Panc1 (cell line): ENCODE measurements around the gene COQ8A.

Source experiments
- POLR2AphosphoS5 ChIP-seq: IDR thresholded peaks from 2 replicates; pipeline ENCODE4 v1.6.1; 2012; ENCODE audit warnings: mild to moderate bottlenecking, low read depth, low read length, moderate library complexity
- SIN3A ChIP-seq: IDR thresholded peaks from 2 replicates; pipeline ENCODE4 v1.6.1; 2012; ENCODE audit warnings: low read depth, mild to moderate bottlenecking, low read length, moderate library complexity, borderline replicate concordance; ENCODE audit not compliant: insufficient read depth
- TCF7L2 ChIP-seq: IDR thresholded peaks from 2 replicates; pipeline ENCODE4 v1.6.1; 2011; ENCODE audit warnings: mild to moderate bottlenecking, low read depth, low read length, inconsistent platforms
- TF ChIP-seq, protein P1 (sequence below): fragments of 450-650 bp; IDR thresholded peaks from 2 replicates; pipeline ENCODE4 v1.5.1; 2017; ENCODE audit warnings: mild to moderate bottlenecking
- TF ChIP-seq, protein P2 (sequence below), 2 experiments: IDR thresholded peaks; 2 replicates each; pipeline ENCODE4 v1.6.1; 2011 to 2012; ENCODE audit warnings: low read depth in 2 of 2, control low read depth in 1 of 2, low read length in 1 of 2, mild to moderate bottlenecking in 1 of 2, moderate library complexity in 1 of 2; ENCODE audit not compliant: insufficient read depth in 1 of 2

DNA sequence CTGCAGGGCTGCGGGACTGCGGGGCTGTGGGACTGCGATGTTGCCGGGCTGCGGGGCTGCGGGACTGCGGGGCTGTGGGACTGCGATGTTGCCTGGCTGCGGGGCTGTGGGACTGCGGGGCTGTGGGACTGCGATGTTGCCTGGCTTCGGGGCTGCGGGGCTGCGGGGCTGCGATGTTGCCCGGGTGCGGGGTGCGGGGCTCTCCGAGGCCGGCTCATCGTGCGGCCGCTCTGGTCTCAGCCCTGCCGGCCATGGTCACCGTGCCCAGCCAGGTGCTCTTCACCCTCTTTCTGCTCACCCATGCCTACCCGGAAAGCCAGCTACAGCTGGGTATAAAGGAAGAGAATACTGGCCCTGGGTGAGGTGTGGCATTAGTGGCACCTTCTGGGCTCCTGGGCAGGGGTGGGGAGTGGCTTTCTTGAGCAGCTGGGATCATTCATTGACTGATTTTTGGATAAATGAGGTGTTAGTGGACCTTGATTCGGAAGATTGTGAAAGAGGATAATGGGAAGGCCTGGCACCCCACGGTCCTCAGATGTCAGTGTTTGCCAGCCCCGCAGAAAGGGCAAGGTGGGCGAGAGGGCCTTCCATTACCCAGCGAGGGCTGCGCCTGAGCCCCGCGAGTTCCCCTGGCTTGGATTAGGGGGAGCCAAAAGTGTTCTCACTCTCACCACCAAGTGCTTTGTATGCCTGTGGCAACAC is 36.3 kb downstream of the COQ8A start:
- TF ChIP-seq, protein P1, sequence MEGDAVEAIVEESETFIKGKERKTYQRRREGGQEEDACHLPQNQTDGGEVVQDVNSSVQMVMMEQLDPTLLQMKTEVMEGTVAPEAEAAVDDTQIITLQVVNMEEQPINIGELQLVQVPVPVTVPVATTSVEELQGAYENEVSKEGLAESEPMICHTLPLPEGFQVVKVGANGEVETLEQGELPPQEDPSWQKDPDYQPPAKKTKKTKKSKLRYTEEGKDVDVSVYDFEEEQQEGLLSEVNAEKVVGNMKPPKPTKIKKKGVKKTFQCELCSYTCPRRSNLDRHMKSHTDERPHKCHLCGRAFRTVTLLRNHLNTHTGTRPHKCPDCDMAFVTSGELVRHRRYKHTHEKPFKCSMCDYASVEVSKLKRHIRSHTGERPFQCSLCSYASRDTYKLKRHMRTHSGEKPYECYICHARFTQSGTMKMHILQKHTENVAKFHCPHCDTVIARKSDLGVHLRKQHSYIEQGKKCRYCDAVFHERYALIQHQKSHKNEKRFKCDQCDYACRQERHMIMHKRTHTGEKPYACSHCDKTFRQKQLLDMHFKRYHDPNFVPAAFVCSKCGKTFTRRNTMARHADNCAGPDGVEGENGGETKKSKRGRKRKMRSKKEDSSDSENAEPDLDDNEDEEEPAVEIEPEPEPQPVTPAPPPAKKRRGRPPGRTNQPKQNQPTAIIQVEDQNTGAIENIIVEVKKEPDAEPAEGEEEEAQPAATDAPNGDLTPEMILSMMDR: no peak
- TF ChIP-seq POLR2AphosphoS5 (no peak), SIN3A (no peak), TCF7L2 (no peak)
- TF ChIP-seq, protein P2, sequence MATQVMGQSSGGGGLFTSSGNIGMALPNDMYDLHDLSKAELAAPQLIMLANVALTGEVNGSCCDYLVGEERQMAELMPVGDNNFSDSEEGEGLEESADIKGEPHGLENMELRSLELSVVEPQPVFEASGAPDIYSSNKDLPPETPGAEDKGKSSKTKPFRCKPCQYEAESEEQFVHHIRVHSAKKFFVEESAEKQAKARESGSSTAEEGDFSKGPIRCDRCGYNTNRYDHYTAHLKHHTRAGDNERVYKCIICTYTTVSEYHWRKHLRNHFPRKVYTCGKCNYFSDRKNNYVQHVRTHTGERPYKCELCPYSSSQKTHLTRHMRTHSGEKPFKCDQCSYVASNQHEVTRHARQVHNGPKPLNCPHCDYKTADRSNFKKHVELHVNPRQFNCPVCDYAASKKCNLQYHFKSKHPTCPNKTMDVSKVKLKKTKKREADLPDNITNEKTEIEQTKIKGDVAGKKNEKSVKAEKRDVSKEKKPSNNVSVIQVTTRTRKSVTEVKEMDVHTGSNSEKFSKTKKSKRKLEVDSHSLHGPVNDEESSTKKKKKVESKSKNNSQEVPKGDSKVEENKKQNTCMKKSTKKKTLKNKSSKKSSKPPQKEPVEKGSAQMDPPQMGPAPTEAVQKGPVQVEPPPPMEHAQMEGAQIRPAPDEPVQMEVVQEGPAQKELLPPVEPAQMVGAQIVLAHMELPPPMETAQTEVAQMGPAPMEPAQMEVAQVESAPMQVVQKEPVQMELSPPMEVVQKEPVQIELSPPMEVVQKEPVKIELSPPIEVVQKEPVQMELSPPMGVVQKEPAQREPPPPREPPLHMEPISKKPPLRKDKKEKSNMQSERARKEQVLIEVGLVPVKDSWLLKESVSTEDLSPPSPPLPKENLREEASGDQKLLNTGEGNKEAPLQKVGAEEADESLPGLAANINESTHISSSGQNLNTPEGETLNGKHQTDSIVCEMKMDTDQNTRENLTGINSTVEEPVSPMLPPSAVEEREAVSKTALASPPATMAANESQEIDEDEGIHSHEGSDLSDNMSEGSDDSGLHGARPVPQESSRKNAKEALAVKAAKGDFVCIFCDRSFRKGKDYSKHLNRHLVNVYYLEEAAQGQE (IDR thresholded peaks at IDR 0.05; ENCODE audit: insufficient read depth in 1 of 2, low read depth in 2 of 2, low read length in 1 of 2): no peak
